Measurements from ENCODE around the gene PXMP4. TPM values are rescaled to one million over a fixed set of nuclear protein-coding genes. Genes with fewer than 3 reads are reported as not detected.

PXMP4 gene
- total RNA-seq, 4 donors from 2014 or later: 12.5 to 34.1 (median 21.2) TPM

DNA sequence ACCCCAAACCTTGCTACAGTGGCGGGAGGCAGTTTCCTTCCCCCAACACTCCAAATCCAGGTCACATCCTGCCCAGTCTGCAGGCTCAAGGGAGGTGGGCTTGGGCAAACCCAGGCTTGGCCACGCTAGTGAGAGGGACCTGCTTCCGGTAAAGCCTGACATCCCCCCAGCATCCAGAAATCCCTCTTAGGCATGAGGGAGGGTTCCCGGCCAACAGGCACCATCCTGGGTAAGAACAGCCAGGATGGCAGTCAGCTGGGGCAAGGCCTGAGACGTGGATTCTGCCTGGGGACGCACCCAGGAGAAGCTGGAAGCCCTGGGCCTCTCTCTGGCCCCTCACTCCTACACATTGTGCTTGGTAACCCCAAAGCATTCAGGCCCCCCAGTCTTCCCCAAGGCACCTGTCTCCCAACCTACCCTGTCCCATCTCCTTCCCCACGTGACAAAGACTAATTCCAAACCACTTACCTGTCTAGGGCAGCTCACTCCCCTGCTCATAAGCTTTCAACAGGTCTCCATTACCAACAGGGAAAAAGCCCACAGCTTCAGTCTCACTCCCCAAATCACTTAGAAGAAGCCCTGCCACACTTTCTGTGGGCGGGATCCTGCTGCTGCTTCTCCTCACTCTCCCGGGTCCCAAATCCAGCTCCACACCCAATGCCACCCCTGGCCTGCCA is 55.9 kb downstream of the PXMP4 start:
- H3K4me3 ChIP-seq (ENCODE audit: low read depth, poor library complexity, severe bottlenecking): no peak overlapping the region
- no peak for TF ChIP-seq POLR2A (IDR thresholded peaks at IDR 0.05)
- TF ChIP-seq, protein P1, sequence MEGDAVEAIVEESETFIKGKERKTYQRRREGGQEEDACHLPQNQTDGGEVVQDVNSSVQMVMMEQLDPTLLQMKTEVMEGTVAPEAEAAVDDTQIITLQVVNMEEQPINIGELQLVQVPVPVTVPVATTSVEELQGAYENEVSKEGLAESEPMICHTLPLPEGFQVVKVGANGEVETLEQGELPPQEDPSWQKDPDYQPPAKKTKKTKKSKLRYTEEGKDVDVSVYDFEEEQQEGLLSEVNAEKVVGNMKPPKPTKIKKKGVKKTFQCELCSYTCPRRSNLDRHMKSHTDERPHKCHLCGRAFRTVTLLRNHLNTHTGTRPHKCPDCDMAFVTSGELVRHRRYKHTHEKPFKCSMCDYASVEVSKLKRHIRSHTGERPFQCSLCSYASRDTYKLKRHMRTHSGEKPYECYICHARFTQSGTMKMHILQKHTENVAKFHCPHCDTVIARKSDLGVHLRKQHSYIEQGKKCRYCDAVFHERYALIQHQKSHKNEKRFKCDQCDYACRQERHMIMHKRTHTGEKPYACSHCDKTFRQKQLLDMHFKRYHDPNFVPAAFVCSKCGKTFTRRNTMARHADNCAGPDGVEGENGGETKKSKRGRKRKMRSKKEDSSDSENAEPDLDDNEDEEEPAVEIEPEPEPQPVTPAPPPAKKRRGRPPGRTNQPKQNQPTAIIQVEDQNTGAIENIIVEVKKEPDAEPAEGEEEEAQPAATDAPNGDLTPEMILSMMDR (IDR thresholded peaks at IDR 0.05): no peak
- no peak for DNase-seq (ENCODE audit: low spot score in 2 of 2)
- WGBS, 2 donors: 35 to 55% methylated on average over 6 to 9 of the region's 9 CpGs
- intact Hi-C loops (cut with DNase I; ENCODE audit: low total_unique reads): loop anchor here (5.0 kb wide), 1 partner anchor 202 kb away; no protein-coding TSS in a partner anchor

DNA sequence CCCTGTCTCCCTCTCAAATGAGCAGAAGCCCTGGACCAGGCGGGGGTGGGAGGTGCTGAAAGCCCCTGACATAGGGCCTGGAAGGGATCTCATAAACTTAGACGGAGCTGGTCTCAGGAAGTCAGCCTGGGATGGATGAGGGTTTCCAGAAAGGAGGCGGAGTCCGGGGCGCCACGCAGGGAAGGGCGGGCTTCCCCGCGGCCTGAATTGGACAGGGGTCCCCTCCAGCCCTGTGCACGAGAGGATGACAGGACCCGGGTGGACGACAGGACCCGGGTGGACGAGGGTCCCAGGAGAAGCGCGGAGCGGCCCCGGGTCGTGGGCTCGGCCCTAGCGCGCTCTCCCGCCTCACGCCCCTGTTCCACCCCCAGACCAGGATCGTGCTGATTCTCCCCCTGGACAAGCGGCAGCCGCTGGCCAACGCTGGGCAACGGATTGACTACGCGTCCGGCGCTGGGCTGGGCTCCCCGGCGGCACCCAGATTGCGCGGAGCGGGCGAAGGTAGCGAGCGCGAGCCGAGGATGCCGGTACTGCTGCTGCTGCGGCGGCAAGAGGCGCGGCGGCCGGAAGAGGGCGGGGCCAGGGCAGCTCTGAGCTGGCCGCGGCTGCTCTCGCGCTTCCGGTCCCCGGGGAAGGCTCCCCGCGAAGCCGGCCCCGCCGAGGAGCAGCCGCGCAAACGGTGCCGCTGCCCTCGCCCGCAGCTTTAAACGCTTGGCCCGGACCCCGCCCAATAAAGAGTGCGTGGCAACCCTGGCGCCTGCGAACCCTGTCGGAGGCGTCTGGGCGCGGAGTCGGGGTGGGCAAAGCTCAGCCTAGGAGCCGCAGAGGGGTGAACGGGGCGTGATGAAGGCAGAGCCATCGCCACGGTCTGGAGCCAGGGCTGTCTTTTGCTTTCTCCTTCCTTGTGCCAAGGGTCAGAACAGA is 56.7 kb downstream of the PXMP4 start:
- peak in 1 of 2 donors; percentile 96 for DNase-seq (ENCODE audit: low spot score in 2 of 2)
- TF ChIP-seq, protein P1 (IDR thresholded peaks at IDR 0.05): no peak
- peak in 1 of 2 donors; percentile 45 for TF ChIP-seq POLR2A (IDR thresholded peaks at IDR 0.05)
- intact Hi-C loops (cut with DNase I; ENCODE audit: low total_unique reads): loop anchor here (5.0 kb wide), 1 partner anchor 201 kb away; no protein-coding TSS in a partner anchor
- WGBS, 2 donors: 2 to 4% methylated on average over 22 to 63 of the region's 84 CpGs
- peak overlapping the region; percentile 54 for H3K4me3 ChIP-seq (ENCODE audit: low read depth, poor library complexity, severe bottlenecking)

DNA sequence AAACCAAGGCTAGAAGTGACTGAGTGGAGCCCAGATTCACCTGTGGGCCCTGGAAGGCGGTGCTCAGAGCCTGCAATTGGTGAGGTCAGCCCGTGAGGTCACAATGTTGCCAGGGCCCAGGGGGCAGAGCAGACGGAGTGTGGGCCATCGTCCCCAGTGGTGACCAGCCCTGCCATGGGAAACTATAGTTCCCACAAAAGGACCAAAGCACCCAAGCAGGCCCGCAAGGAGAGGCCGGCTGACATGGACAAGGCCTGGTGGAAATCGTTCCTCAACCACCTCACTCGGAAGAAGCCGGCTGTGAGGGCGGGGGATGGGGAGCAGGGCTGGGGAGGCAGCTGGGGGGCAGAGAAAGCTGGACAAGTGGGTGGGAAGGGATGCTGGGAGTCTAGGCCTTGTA is 57.9 kb downstream of the PXMP4 start, which contains the start of gene C20orf144:
Gene C20orf144, plus strand, starts transcription at position 156 of the 400 bp plus-strand sequence. Its CDS starts 19 bp downstream, at position 175.
- intact Hi-C loops (cut with DNase I; ENCODE audit: low total_unique reads): loop anchor here (5.0 kb wide), 1 partner anchor 200 kb away; no protein-coding TSS in a partner anchor
- TF ChIP-seq, protein P1 (IDR thresholded peaks at IDR 0.05): no peak
- TF ChIP-seq POLR2A (IDR thresholded peaks at IDR 0.05): no peak
- 93 to 94% methylated on average over 8 to 10 of the region's 10 CpGs for WGBS, 2 donors
- H3K4me3 ChIP-seq (ENCODE audit: low read depth, poor library complexity, severe bottlenecking): peak within 1 kb of the TSS; percentile 54
- no peak for DNase-seq (ENCODE audit: low spot score in 2 of 2)

DNA sequence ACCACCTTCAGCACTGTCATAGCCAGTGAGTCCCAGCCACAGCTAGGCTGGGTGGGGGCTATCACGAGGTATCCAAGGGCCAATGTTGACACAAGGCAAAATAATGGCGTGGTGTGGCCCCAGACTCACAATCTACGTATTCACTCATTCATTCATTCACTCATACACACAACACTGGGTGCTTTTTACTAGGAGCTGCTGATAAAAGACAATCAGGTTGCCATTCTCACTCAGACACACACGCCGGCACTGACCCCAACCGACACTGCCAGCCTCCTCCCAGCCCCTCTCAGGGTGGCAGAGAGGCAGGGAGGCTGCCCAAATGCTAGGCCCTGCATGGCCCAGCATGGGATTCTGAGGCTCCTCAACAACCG is 59.4 kb downstream of the PXMP4 start:
- WGBS, 2 donors: 89 to 93% methylated on average over 7 of the region's 7 CpGs
- no peak for DNase-seq (ENCODE audit: low spot score in 2 of 2)
- TF ChIP-seq POLR2A (IDR thresholded peaks at IDR 0.05): no peak
- TF ChIP-seq, protein P1 (IDR thresholded peaks at IDR 0.05): no peak
- no peak overlapping the region for H3K4me3 ChIP-seq (ENCODE audit: low read depth, poor library complexity, severe bottlenecking)
- intact Hi-C loops (cut with DNase I; ENCODE audit: low total_unique reads): loop anchor here (5.0 kb wide), 1 partner anchor 198 kb away; no protein-coding TSS in a partner anchor

DNA sequence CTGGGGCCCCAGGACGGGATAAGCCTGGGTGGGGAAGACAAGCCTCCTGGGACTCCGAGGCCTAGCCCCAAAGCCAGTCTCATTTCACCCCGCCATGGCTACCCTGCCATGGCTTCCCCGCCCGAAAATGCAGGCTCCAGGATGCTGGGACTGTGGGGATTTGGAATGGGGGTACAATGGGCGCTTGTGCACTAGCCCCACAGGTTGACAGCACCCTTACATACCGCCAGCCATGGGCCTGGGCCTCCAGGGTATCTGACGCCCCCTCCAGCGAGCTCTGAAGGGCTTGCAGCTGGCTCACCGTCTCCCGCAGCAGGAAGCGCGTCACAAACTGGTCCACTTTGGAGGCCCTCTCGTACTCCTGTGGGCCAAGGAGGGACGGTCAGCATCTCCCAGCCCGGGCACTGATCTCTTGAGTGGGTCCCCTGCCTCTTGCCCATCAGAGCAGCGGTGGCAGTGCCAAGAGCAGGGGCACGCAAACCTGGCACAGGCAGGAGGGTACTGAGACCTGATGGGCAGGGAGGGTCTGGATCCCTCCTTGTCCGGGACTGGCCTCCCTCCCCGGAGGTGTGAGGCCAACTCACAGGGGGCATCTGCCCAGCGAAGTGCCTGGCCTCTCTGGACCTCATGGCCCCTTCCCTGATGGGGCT is 60.0 kb downstream of the PXMP4 start:
- intact Hi-C loops (cut with DNase I; ENCODE audit: low total_unique reads): loop anchor here (5.0 kb wide), 1 partner anchor 198 kb away; no protein-coding TSS in a partner anchor
- no peak for TF ChIP-seq POLR2A (IDR thresholded peaks at IDR 0.05)
- TF ChIP-seq, protein P1 (IDR thresholded peaks at IDR 0.05): no peak
- no peak overlapping the region for H3K4me3 ChIP-seq (ENCODE audit: low read depth, poor library complexity, severe bottlenecking)
- no peak for DNase-seq (ENCODE audit: low spot score in 2 of 2)
- 95% methylated on average over 15 to 20 of the region's 21 CpGs for WGBS, 2 donors

Data from lower leg skin (tissue), 4 donors.